GM19043 (cell line): Measurements from ENCODE around the gene CYP19A1.
"Not testable (repeated sequence)": the region's sequence is repeated elsewhere in the genome, so short reads cannot be mapped to it uniquely, and the experiment has no call there.

Source experiments
- ATAC-seq: cut with Tn5 transposase; IDR thresholded peaks from one replicate; pipeline ENCODE4 v1.9.1; 2021; ENCODE audit warnings: low read depth; ENCODE audit not compliant: unreplicated experiment

CYP19A1 gene

GRCh38 chr15:51302480-51302879 is 35.9 kb downstream of the CYP19A1 start:
- ATAC-seq = no peak

- ATAC-seq = no peak
These were observed 39.0 kb downstream of the CYP19A1 start for GRCh38 chr15:51299187-51300015.

GRCh38 chr15:51298620-51299019 is 39.8 kb downstream of the CYP19A1 start:
- ATAC-seq = no peak

- ATAC-seq = no peak
These were observed 47.7 kb downstream of the CYP19A1 start for GRCh38 chr15:51290720-51291119.

- no peak for ATAC-seq
These were observed 49.1 kb downstream of the CYP19A1 start for GRCh38 chr15:51289290-51289689.

- ATAC-seq = no peak
These were observed 50.0 kb downstream of the CYP19A1 start for GRCh38 chr15:51288143-51289065.

GRCh38 chr15:51286816-51287215 is 51.6 kb downstream of the CYP19A1 start:
- no peak for ATAC-seq

- ATAC-seq = no peak
These were observed 53.0 kb downstream of the CYP19A1 start for GRCh38 chr15:51285399-51285798.

GRCh38 chr15:51284871-51285270 is 53.5 kb downstream of the CYP19A1 start:
- ATAC-seq = no peak

- ATAC-seq = no peak
These were observed 55.4 kb downstream of the CYP19A1 start for GRCh38 chr15:51283026-51283425.

- not testable (repeated sequence) for ATAC-seq
These were observed 56.2 kb downstream of the CYP19A1 start for GRCh38 chr15:51282241-51282640.

GRCh38 chr15:51281368-51281967 is 56.9 kb downstream of the CYP19A1 start:
- no peak for ATAC-seq

- no peak for ATAC-seq
These were observed 57.6 kb downstream of the CYP19A1 start for GRCh38 chr15:51280838-51281237.

GRCh38 chr15:51279391-51279790 is 59.0 kb downstream of the CYP19A1 start:
- ATAC-seq = no peak

- ATAC-seq = no peak
These were observed 61.3 kb downstream of the CYP19A1 start for GRCh38 chr15:51277101-51277500.

- no peak for ATAC-seq
These were observed 63.4 kb downstream of the CYP19A1 start for GRCh38 chr15:51274956-51275355.

GRCh38 chr15:51270706-51271105 is 67.7 kb downstream of the CYP19A1 start:
- no peak for ATAC-seq

GRCh38 chr15:51269496-51269895 is 68.9 kb downstream of the CYP19A1 start:
- no peak for ATAC-seq

- ATAC-seq = no peak
These were observed 70.7 kb downstream of the CYP19A1 start for GRCh38 chr15:51267703-51268083.

- ATAC-seq = no peak
These were observed 71.2 kb downstream of the CYP19A1 start for GRCh38 chr15:51267051-51267702.

GRCh38 chr15:51266656-51267050 is 71.7 kb downstream of the CYP19A1 start:
- no peak for ATAC-seq
